Brain microvascular endothelial cell (primary cell): ENCODE results near the gene TTPAL.

Source experiments
- DNase-seq: peaks from one replicate; pipeline ENCODE4 v3.0.0-alpha.2; 2020
- H3K27ac ChIP-seq: fragments of 250-450 bp; sonication (Bioruptor Pico); 2 replicates; pipeline ENCODE4 v1.5.1; 2020; ENCODE audit warnings: mild to moderate bottlenecking, moderate library complexity
- H3K27me3 ChIP-seq: fragments of 250-450 bp; sonication (Bioruptor Pico); replicated peaks from 2 replicates; pipeline ENCODE4 v1.5.1; 2020; ENCODE audit warnings: mild to moderate bottlenecking
- H3K36me3 ChIP-seq: fragments of 250-450 bp; sonication (Bioruptor Pico); replicated peaks from 2 replicates; pipeline ENCODE4 v1.5.1; 2020; ENCODE audit warnings: mild to moderate bottlenecking
- H3K4me3 ChIP-seq: 2 replicates; pipeline ENCODE4 v1.5.1; 2011; ENCODE audit warnings: low read depth, mild to moderate bottlenecking, control low read depth, low read length, moderate library complexity
- in situ Hi-C: cut with HindIII; loops from 2 replicates; pipeline ENCODE4 v1.10.0; 2017; ENCODE audit warnings: low sequenced_read_pairs, low pct_ligation_motif_present
- TF ChIP-seq, protein P1 (sequence below): IDR thresholded peaks from 2 replicates; pipeline ENCODE4 v1.5.1; 2011; ENCODE audit warnings: low read depth, mild to moderate bottlenecking, moderate library complexity, low read length, control low read depth, inconsistent platforms; ENCODE audit errors: missing control alignments

TTPAL gene

DNA sequence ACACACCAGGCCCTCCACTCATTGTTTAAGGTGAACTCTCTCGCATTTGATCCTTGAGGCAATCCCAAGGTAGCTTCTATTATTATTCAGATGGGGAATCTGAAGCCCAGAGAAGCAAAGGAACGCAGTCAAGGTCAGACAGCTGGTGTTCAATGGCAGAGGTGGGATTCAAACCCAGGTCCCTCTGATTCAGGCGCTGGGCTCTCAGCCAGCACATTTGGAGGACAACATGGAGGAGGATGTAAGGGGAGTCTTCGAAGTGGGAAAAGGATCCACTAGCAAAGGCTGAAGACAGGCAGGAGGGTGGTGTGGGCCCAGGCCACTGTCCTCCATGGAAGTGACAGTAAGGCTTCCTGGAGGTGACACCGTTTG lies 13.9 kb upstream of the TTPAL start:
- Histone ChIP-seq H3K4me3 (no peak overlapping the region), H3K36me3 (no peaks in the 10 kb centered on the region), H3K27me3 (no peaks in the 10 kb centered on the region), H3K27ac (no peak overlapping the region)
- TF ChIP-seq, protein P1, sequence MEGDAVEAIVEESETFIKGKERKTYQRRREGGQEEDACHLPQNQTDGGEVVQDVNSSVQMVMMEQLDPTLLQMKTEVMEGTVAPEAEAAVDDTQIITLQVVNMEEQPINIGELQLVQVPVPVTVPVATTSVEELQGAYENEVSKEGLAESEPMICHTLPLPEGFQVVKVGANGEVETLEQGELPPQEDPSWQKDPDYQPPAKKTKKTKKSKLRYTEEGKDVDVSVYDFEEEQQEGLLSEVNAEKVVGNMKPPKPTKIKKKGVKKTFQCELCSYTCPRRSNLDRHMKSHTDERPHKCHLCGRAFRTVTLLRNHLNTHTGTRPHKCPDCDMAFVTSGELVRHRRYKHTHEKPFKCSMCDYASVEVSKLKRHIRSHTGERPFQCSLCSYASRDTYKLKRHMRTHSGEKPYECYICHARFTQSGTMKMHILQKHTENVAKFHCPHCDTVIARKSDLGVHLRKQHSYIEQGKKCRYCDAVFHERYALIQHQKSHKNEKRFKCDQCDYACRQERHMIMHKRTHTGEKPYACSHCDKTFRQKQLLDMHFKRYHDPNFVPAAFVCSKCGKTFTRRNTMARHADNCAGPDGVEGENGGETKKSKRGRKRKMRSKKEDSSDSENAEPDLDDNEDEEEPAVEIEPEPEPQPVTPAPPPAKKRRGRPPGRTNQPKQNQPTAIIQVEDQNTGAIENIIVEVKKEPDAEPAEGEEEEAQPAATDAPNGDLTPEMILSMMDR: no peak
- in situ Hi-C loops: no loop called here
- DNase-seq: no peak

DNA sequence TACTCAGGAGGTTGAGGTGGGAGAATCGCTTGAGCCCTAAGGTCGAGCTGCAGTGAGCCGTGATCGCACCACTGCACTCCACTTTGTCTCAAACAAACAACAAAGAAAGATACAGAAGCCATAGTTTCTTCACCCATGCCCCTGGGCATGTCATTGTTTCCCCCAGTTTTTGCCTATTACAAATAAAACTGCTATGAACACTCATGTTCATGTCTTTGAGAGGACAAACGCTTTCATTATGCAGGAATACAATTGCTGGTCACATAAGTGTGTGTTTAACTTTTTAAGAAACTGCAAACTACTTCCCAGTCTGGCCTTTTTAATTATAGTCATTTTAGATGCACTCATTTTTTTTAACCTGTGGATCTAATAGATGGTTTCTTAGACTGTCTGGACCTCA lies 12.2 kb upstream of the TTPAL start:
- H3K27ac ChIP-seq: no peak overlapping the region
- in situ Hi-C loops: no loop called here
- no peak for DNase-seq
- no peaks in the 10 kb centered on the region for H3K36me3 ChIP-seq
- H3K4me3 ChIP-seq: no peak overlapping the region
- TF ChIP-seq, protein P1: no peak
- H3K27me3 ChIP-seq: no peaks in the 10 kb centered on the region

DNA sequence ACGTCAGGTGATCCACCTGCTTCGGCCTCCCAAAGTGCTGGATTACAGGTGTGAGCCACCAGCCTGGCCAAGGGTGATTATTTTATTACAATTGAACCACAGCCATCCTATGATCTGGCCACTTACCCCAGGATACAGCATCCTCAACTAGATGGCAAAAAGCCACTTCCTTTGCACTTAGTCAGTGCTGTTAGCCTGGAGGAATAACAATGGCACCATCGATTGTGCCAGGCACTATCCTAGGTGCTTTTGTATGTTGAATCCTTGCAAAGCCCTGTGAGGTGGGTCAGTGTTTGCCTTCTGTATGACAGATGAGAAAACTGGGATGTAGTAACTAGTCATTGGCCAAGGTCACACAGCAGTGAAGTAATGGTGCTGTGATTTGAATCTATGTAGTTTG lies 11.2 kb upstream of the TTPAL start:
- Histone ChIP-seq H3K27ac (no peak overlapping the region), H3K27me3 (no peaks in the 10 kb centered on the region), H3K4me3 (no peak overlapping the region), H3K36me3 (no peaks in the 10 kb centered on the region)
- in situ Hi-C loops: no loop called here
- DNase-seq: no peak
- TF ChIP-seq, protein P1: no peak

DNA sequence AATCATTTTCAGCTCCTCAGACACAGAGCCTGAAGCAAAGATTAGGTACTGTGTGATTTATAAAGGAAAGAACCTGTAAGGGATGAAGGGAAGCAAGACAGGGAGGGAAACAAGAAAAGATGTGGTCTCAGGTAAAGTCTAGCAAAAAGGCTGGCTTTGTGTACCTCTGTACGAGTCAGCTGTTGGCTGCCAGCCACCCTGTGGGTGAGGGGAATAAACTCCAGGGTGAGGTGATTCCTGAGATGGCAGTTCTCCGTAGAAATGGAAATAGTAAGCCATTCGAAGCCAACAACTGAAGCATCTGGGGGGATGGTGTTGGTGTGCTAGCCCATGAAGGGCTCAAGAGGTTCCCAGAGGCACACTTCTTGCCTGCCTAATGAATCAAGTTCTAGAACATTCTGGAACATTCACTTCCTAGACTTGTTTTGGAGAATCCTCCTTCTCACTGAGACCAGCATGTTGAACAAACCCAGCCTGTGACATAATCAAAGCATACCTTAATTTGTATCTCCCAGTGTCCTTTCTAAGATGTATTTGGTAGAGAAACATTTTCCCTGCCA lies 10.6 kb upstream of the TTPAL start:
- Histone ChIP-seq H3K27ac (no peak overlapping the region), H3K27me3 (no peaks in the 10 kb centered on the region), H3K4me3 (no peak overlapping the region), H3K36me3 (no peaks in the 10 kb centered on the region)
- in situ Hi-C loops: no loop called here
- DNase-seq: no peak
- TF ChIP-seq, protein P1: no peak

DNA sequence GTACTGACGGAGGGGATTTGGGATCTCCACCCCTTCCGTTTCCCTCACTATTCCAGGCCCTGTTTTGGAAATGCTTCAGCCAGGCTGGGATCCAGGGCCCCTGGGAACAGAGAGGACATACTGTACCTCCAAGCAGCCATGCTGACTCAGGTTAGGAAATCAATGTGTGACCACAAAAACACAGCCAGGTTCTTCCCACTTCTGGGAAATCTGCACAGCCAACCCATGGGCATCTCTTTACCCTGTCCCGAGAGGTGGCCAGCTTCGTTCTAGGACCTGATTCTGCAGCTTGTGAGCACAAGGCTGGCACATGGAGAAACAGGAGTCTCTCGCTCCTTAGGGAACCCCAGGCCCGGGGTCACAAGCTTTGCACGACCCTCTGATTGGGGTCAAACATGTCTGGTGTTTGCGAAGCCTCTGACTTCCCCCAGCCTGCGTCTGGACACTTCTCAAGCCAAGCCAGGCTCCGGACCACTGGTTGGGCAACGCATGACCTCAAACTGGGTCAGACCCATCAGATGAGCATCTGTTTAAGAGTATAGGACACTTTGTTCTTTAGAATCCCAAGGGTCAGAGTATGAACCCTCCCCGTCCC lies 8.3 kb upstream of the TTPAL start:
- Histone ChIP-seq H3K4me3 (no peak overlapping the region), H3K27ac (no peak overlapping the region), H3K36me3 (no peaks in the 10 kb centered on the region), H3K27me3 (no peaks in the 10 kb centered on the region)
- TF ChIP-seq, protein P1: no peak
- DNase-seq: peak; percentile 16
- in situ Hi-C loops: no loop called here
